Measurements from ENCODE around the gene RTF2. TPM values are rescaled to one million over a fixed set of nuclear protein-coding genes. Genes with fewer than 3 reads are reported as not detected.

The RTF2 gene
- 10 to 100 TPM; 69.1 to 88.8 (median 77.5) TPM for total RNA-seq

GRCh38 chr20:56468316-56469076, at the start of gene RTF2:
RTF2 (plus strand) TSS chr20:56468627; CDS start chr20:56468698, 71 bp downstream.
- peak within 1 kb of the TSS; percentile 73 to 93 (median 92) for H3K4me3 ChIP-seq
- intact Hi-C loops (cut with DNase I; ENCODE audit: low total_unique reads) (loop anchor here (1.0 to 5.0 kb wide), 3 partner anchors 76 to 884 kb away; partner anchors contain the start of genes AURKA, CSTF1 and RAE1), in situ Hi-C loops (cut with MboI; ENCODE audit: low sequenced_read_pairs in 4 of 4) (no loop called here)
- TF ChIP-seq, protein P1, sequence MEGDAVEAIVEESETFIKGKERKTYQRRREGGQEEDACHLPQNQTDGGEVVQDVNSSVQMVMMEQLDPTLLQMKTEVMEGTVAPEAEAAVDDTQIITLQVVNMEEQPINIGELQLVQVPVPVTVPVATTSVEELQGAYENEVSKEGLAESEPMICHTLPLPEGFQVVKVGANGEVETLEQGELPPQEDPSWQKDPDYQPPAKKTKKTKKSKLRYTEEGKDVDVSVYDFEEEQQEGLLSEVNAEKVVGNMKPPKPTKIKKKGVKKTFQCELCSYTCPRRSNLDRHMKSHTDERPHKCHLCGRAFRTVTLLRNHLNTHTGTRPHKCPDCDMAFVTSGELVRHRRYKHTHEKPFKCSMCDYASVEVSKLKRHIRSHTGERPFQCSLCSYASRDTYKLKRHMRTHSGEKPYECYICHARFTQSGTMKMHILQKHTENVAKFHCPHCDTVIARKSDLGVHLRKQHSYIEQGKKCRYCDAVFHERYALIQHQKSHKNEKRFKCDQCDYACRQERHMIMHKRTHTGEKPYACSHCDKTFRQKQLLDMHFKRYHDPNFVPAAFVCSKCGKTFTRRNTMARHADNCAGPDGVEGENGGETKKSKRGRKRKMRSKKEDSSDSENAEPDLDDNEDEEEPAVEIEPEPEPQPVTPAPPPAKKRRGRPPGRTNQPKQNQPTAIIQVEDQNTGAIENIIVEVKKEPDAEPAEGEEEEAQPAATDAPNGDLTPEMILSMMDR (IDR thresholded peaks at IDR 0.05 in 4 of 5, conservative IDR thresholded peaks at IDR 0.05 in 1 of 5) = peak in 1 of 5 experiments; percentile 7
- peak; percentile 31 to 49 for TF ChIP-seq POLR2A (IDR thresholded peaks at IDR 0.05)
- DNase-seq (peak; percentile 78 to 84), ATAC-seq (peak; percentile 95 to 97)
- no peaks in the 10 kb centered on the region for H3K9me3 ChIP-seq
- no peaks in the 10 kb centered on the region for H3K27me3 ChIP-seq
- peaks cover 0 to 9% of the 10 kb centered on the region in 2 donors for H3K36me3 ChIP-seq
- peak within 1 kb of the TSS; percentile 79 to 87 (median 86) for H3K27ac ChIP-seq
- peaks cover 27% of the 10 kb centered on the region in 2 donors for H3K4me1 ChIP-seq

GRCh38 chr20:56420028-56420427, 48.4 kb upstream of the RTF2 start:
- intact Hi-C loops (cut with DNase I; ENCODE audit: low total_unique reads) (no loop called here), in situ Hi-C loops (cut with MboI; ENCODE audit: low sequenced_read_pairs in 4 of 4) (no loop called here)
- ATAC-seq (no peak), DNase-seq (no peak)
- Histone ChIP-seq H3K27me3 (no peaks in the 10 kb centered on the region), H3K4me3 (no peak overlapping the region), H3K4me1 (no peaks in the 10 kb centered on the region), H3K36me3 (no peaks in the 10 kb centered on the region), H3K9me3 (no peaks in the 10 kb centered on the region), H3K27ac (no peak overlapping the region)
- TF ChIP-seq POLR2A (IDR thresholded peaks at IDR 0.05) = no peak
- TF ChIP-seq, protein P1 (IDR thresholded peaks at IDR 0.05 in 4 of 5, conservative IDR thresholded peaks at IDR 0.05 in 1 of 5) = no peak

- Histone ChIP-seq H3K9me3 (no peaks in the 10 kb centered on the region), H3K4me3 (no peak overlapping the region), H3K36me3 (no peaks in the 10 kb centered on the region), H3K27me3 (no peaks in the 10 kb centered on the region), H3K4me1 (no peaks in the 10 kb centered on the region), H3K27ac (no peak overlapping the region)
- ATAC-seq (no peak), DNase-seq (no peak)
- in situ Hi-C loops (cut with MboI; ENCODE audit: low sequenced_read_pairs in 4 of 4) = no loop called here
- TF ChIP-seq, protein P1 (IDR thresholded peaks at IDR 0.05 in 4 of 5, conservative IDR thresholded peaks at IDR 0.05 in 1 of 5) = no peak
- TF ChIP-seq POLR2A (IDR thresholded peaks at IDR 0.05) = no peak
- intact Hi-C loops (cut with DNase I; ENCODE audit: low total_unique reads) = no loop called here
Observed at GRCh38 chr20:56420940-56421688, 47.3 kb upstream of the RTF2 start.

GRCh38 chr20:56422076-56422823, 46.2 kb upstream of the RTF2 start:
- Histone ChIP-seq H3K27me3 (no peaks in the 10 kb centered on the region), H3K4me1 (no peaks in the 10 kb centered on the region), H3K36me3 (no peaks in the 10 kb centered on the region), H3K27ac (no peak overlapping the region), H3K4me3 (no peak overlapping the region), H3K9me3 (no peaks in the 10 kb centered on the region)
- intact Hi-C loops (cut with DNase I; ENCODE audit: low total_unique reads) = no loop called here
- in situ Hi-C loops (cut with MboI; ENCODE audit: low sequenced_read_pairs in 4 of 4) = no loop called here
- DNase-seq (no peak), ATAC-seq (no peak)
- TF ChIP-seq POLR2A (IDR thresholded peaks at IDR 0.05) = no peak
- TF ChIP-seq, protein P1 (IDR thresholded peaks at IDR 0.05 in 4 of 5, conservative IDR thresholded peaks at IDR 0.05 in 1 of 5) = no peak
